H1 (cell line): Measurements from ENCODE around the gene VPS50. TPM values are rescaled to one million over a fixed set of nuclear protein-coding genes. Genes with fewer than 3 reads are reported as not detected.

Experiments used
- CTCF ChIA-PET: fragments of 300-600 bp; sonication (Branson Sonifier 250); formaldehyde crosslinking; loops from one replicate; lab custom pipeline; 2021; ENCODE audit not compliant: partially characterized antibody; lab: Charles Lee
- POLR2A ChIA-PET: fragments of 300-600 bp; sonication (Branson Sonifier 250); formaldehyde crosslinking; loops from one replicate; lab custom pipeline; 2021; ENCODE audit warnings: inconsistent platforms; ENCODE audit not compliant: partially characterized antibody; lab: Charles Lee
- DNase-seq, 2 experiments: peaks; one replicate each; pipeline versions ENCODE4 v3.0.0 to v3.0.0-alpha.2; 2010 to 2022; ENCODE audit warnings: low spot score in 2 of 2, low read depth in 1 of 2, mixed read lengths in 1 of 2
- FAIRE-seq: peaks from 2 replicates; lab custom pipeline; 2011; peaks lifted over from hg19 to GRCh38; lab: Jason Lieb, UNC
- H2AFZ ChIP-seq: 2 replicates; pipeline ENCODE4 v1.8.1; 2012; ENCODE audit warnings: low read length, inconsistent platforms
- H2AK5ac ChIP-seq: 2 replicates; pipeline ENCODE4 v1.6.1; 2013; ENCODE audit warnings: low read depth, low read length
- H2BK120ac ChIP-seq: replicated peaks from 2 replicates; pipeline ENCODE3; 2013; ENCODE audit warnings: low read depth, low read length, inconsistent platforms
- H2BK12ac ChIP-seq: 2 replicates; pipeline ENCODE4 v1.6.1; 2013; ENCODE audit warnings: low read depth, low read length
- H2BK15ac ChIP-seq: 2 replicates; pipeline ENCODE4 v1.6.1; 2013; ENCODE audit warnings: low read length
- H2BK20ac ChIP-seq: 2 replicates; pipeline ENCODE4 v1.6.1; 2013; ENCODE audit warnings: low read length
- H2BK5ac ChIP-seq: 2 replicates; pipeline ENCODE4 v1.6.1; 2013; ENCODE audit warnings: low read depth, low read length
- H3K14ac ChIP-seq: 2 replicates; pipeline ENCODE4 v1.6.1; 2013; ENCODE audit warnings: inconsistent platforms; ENCODE audit not compliant: insufficient read length
- H3K18ac ChIP-seq: 2 replicates; pipeline ENCODE4 v1.6.1; 2013; ENCODE audit warnings: low read length; ENCODE audit errors: extremely low read depth
- H3K23ac ChIP-seq: 2 replicates; pipeline ENCODE4 v1.6.1; 2013; ENCODE audit warnings: inconsistent platforms; ENCODE audit not compliant: insufficient read length
- H3K23me2 ChIP-seq: 2 replicates; pipeline ENCODE4 v1.6.1; 2013; ENCODE audit warnings: low read depth, low read length
- H3K27ac ChIP-seq: 2 replicates; pipeline ENCODE4 v1.6.1; 2011; ENCODE audit warnings: low read depth, low read length, inconsistent platforms
- H3K27me3 ChIP-seq, 4 experiments: replicated peaks in 1 of 4; 1 replicate in 1 of 4; 2 replicates in 3 of 4; pipeline versions ENCODE4 v1.6.1 to v1.8.1; 2011 to 2013; ENCODE audit warnings: low read length in 3 of 4, mild to moderate bottlenecking in 3 of 4, inconsistent platforms in 2 of 4, mixed read lengths in 2 of 4, moderate library complexity in 1 of 4; ENCODE audit not compliant: control insufficient read depth in 3 of 4, insufficient read depth in 3 of 4; ENCODE audit errors: extremely low read depth in 1 of 4
- H3K36me3 ChIP-seq, 4 experiments: 2 replicates each; pipeline versions ENCODE4 v1.6.1 to v1.8.1; 2011 to 2013; ENCODE audit warnings: mild to moderate bottlenecking in 4 of 4, low read length in 3 of 4, moderate library complexity in 2 of 4, control low read depth in 1 of 4, inconsistent platforms in 1 of 4; ENCODE audit not compliant: insufficient read depth in 4 of 4, control insufficient read depth in 2 of 4
- H3K4ac ChIP-seq: replicated peaks from 2 replicates; pipeline ENCODE3; 2013; ENCODE audit warnings: low read length, low read depth, mixed read lengths, inconsistent platforms; ENCODE audit not compliant: insufficient read length
- H3K4me1 ChIP-seq, 4 experiments: replicated peaks in 1 of 4; 1 replicate in 1 of 4; 2 replicates in 3 of 4; pipeline versions ENCODE4 v1.6.1 to v1.8.1; 2011 to 2013; ENCODE audit warnings: low read length in 3 of 4, inconsistent platforms in 2 of 4, mixed read lengths in 1 of 4; ENCODE audit not compliant: insufficient read depth in 4 of 4, control insufficient read depth in 3 of 4
- H3K4me2 ChIP-seq, 2 experiments: 2 replicates each; pipeline versions ENCODE4 v1.6.1 to v1.8.1; 2011 to 2013; ENCODE audit warnings: low read depth in 2 of 2, low read length in 2 of 2, control low read depth in 1 of 2, inconsistent platforms in 1 of 2, mild to moderate bottlenecking in 1 of 2; ENCODE audit not compliant: insufficient read depth in 1 of 2
- H3K4me3 ChIP-seq, 4 experiments: fragments of 200-600, 300-600 bp in 1 of 4; sonication (generic), shearing (Covaris generic), sonication (Bioruptor Twin) in 1 of 4; 2 replicates each; pipeline versions ENCODE4 v1.5.1 to v1.8.1; 2011 to 2016; ENCODE audit warnings: low read length in 4 of 4, low read depth in 3 of 4, control low read depth in 2 of 4, inconsistent platforms in 2 of 4, mild to moderate bottlenecking in 2 of 4, mixed read lengths in 1 of 4, moderate library complexity in 1 of 4; ENCODE audit not compliant: insufficient read depth in 2 of 4; ENCODE audit errors: extremely low read depth in 1 of 4
- H3K56ac ChIP-seq: replicated peaks from 2 replicates; pipeline ENCODE3; 2013; ENCODE audit warnings: low read depth, mild to moderate bottlenecking, mixed read lengths, low read length, inconsistent platforms; ENCODE audit not compliant: insufficient read length
- H3K79me1 ChIP-seq: 2 replicates; pipeline ENCODE4 v1.6.1; 2013; ENCODE audit warnings: low read depth, low read length, control low read depth
- H3K79me2 ChIP-seq, 2 experiments: 2 replicates each; pipeline versions ENCODE4 v1.6.1 to v1.8.1; 2012 to 2013; ENCODE audit warnings: low read length in 2 of 2, mild to moderate bottlenecking in 2 of 2, inconsistent platforms in 1 of 2; ENCODE audit not compliant: insufficient read depth in 2 of 2, control insufficient read depth in 1 of 2
- H3K9ac ChIP-seq, 4 experiments: replicated peaks in 1 of 4; 1 replicate in 1 of 4; 2 replicates in 3 of 4; pipeline versions ENCODE4 v1.6.1 to v1.8.1; 2011 to 2013; ENCODE audit warnings: low read depth in 3 of 4, low read length in 3 of 4, control low read depth in 2 of 4, mild to moderate bottlenecking in 2 of 4, moderate library complexity in 2 of 4, inconsistent platforms in 1 of 4; ENCODE audit errors: extremely low read depth in 1 of 4
- H3K9me3 ChIP-seq, 2 experiments: 2 replicates each; pipeline versions ENCODE4 v1.6.1 to v1.8.1; 2012 to 2013; ENCODE audit warnings: mild to moderate bottlenecking in 2 of 2, moderate library complexity in 2 of 2, control low read depth in 1 of 2, inconsistent platforms in 1 of 2, low read depth in 1 of 2, low read length in 1 of 2, mixed read lengths in 1 of 2; ENCODE audit not compliant: insufficient read depth in 2 of 2
- H4K20me1 ChIP-seq, 2 experiments: replicated peaks in 1 of 2; 2 replicates each; pipeline versions ENCODE3 to v1.8.1; 2011 to 2013; ENCODE audit warnings: inconsistent platforms in 2 of 2, low read length in 2 of 2, mild to moderate bottlenecking in 1 of 2; ENCODE audit not compliant: insufficient read depth in 2 of 2, control insufficient read depth in 1 of 2
- H4K5ac ChIP-seq: 2 replicates; pipeline ENCODE4 v1.6.1; 2013; ENCODE audit warnings: low read length, low read depth, mixed read lengths, inconsistent platforms; ENCODE audit not compliant: insufficient read length
- H4K8ac ChIP-seq: 2 replicates; pipeline ENCODE4 v1.8.0; 2013; ENCODE audit warnings: mild to moderate bottlenecking, moderate library complexity, low read length, inconsistent platforms; ENCODE audit not compliant: insufficient read depth; ENCODE audit errors: extremely low read depth
- H4K91ac ChIP-seq: replicated peaks from 2 replicates; pipeline ENCODE3; 2013; ENCODE audit warnings: low read length, mixed read lengths, inconsistent platforms; ENCODE audit not compliant: insufficient read length
- CBX5 ChIP-seq: fragments of 300-800, 300-1000 bp; sonication (generic); IDR thresholded peaks from 2 replicates; pipeline ENCODE4 v1.7.1; 2016; ENCODE audit warnings: antibody characterized with exemption, low read length, low read depth
- CHD2 ChIP-seq: IDR thresholded peaks from 2 replicates; pipeline ENCODE4 v1.6.1; 2012; ENCODE audit warnings: low read length, improper control_type of control experiment
- FOSL1 ChIP-seq: IDR thresholded peaks from 2 replicates; pipeline ENCODE4 v1.6.1; 2011; ENCODE audit warnings: mild to moderate bottlenecking, low read depth, low read length, moderate library complexity; ENCODE audit not compliant: insufficient read depth
- JUN ChIP-seq: IDR thresholded peaks from 2 replicates; pipeline ENCODE4 v1.6.1; 2011; ENCODE audit warnings: low read depth, mild to moderate bottlenecking, improper control_type of control experiment, low read length
- MAFK ChIP-seq: IDR thresholded peaks from 2 replicates; pipeline ENCODE4 v1.6.1; 2012; ENCODE audit warnings: low read depth, mild to moderate bottlenecking, improper control_type of control experiment, low read length
- POU5F1 ChIP-seq: IDR thresholded peaks from 2 replicates; pipeline ENCODE4 v1.6.1; 2011; ENCODE audit warnings: low read depth, mild to moderate bottlenecking, low read length, moderate library complexity
- WGBS, 2 experiments: shearing (Covaris generic) in 1 of 2; methylation state at CpG; one replicate each; pipeline versions ENCODE4 v1.1.6 to v1.1.7; 2013 to 2015; ENCODE audit warnings: low lambda C conversion rate in 2 of 2, mixed read lengths in 2 of 2, inconsistent platforms in 1 of 2, low coverage in 1 of 2, missing lambda C conversion rate in 1 of 2; ENCODE audit not compliant: insufficient replicate concordance in 2 of 2, insufficient coverage in 1 of 2, insufficient read length in 1 of 2; ENCODE audit errors: extremely low coverage in 1 of 2, missing lambda C conversion rate in 1 of 2; 5-methylcytosine and 5-hydroxymethylcytosine counted together
- polyA plus RNA-seq, 7 experiments: library from polyadenylated mRNA; depleted of rRNA in 3 of 7; stranded (reverse) in 5 of 7; unstranded in 2 of 7; fragments of >200 nt in 5 of 7; fragments of 200-250 nt in 2 of 7; gene quantifications; 1 replicate in 5 of 7; 2 replicates in 1 of 7; 4 replicates in 1 of 7; pipeline versions ENCODE4 v1.2.1 to v1.2.3, GENCODE V29; 2011 to 2013; ENCODE audit warnings: missing spikeins in 2 of 7, mixed read lengths in 2 of 7
- total RNA-seq: library from RNA; stranded (reverse); fragmentation: NEBNext Ultra II Directional; extraction: Animal tissue kit (Norgen Biotek cat#: 25700); gene quantifications from 2 replicates; pipeline ENCODE4 v1.2.1, GENCODE V29; 2021
- TF ChIP-seq, protein P1 (sequence below): IDR thresholded peaks from 2 replicates; pipeline ENCODE4 v1.6.1; 2012; ENCODE audit warnings: inconsistent platforms

VPS50 gene
- total and polyA plus RNA-seq, 2 of the 8 experiments (the other 6 are each of a cell fraction or from before 2014, with no cell fraction given), result 3.7 to 9.3 TPM

DNA sequence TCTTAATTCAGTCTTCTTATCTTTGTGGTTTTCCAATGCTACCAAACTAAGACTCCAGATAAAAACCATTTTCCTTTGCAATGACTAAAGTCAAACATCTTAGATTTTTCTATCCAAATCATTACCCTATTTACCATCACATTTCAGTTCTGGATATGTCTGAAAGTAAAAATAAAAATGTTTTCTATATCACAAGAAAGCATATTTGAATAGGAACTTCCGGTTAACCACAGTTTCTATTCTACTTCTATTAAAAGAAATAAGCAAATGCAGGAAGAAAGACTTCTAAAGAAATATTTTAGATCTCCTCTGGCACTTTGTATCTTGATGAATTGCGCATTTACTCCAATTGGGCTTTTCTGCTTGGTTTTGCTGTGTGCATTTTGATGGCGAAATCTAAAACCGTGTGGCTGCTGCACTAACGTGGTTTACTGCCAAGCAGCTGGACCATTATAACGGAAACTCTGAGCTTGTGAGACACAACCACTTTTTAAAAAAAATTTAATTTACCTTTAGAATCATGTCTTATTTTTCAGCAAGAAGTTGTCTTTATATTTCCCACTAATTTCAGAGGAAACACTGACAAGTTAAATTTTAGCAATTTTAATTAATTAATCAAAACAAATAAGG, 146.1 kb downstream of the VPS50 start:
- H3K56ac ChIP-seq, result no peak overlapping the region
- H4K91ac ChIP-seq, result no peak overlapping the region
- H2BK5ac ChIP-seq, result no peak overlapping the region
- no peak overlapping the region for H3K4me2 ChIP-seq
- no peak overlapping the region for H3K4ac ChIP-seq
- H3K4me1 ChIP-seq, result peaks cover 0 to under 1% (median 0%) of the 10 kb centered on the region in 4 experiments; a peak in 1 of 7 replicates
- no peak for DNase-seq
- no peak overlapping the region for H3K4me3 ChIP-seq
- no peak overlapping the region for H3K18ac ChIP-seq
- no peaks in the 10 kb centered on the region for H3K23me2 ChIP-seq
- H2BK12ac ChIP-seq, result no peak overlapping the region
- H4K20me1 ChIP-seq, result no peaks in the 10 kb centered on the region
- H3K36me3 ChIP-seq, result no peaks in the 10 kb centered on the region
- no peak overlapping the region for H4K8ac ChIP-seq
- ChIA-PET CTCF (interaction anchor here (0.9 to 2.1 kb wide), 3 partner anchors 9 to 173 kb away, joined by 3 to 9 read pairs (median 4); no protein-coding TSS in a partner anchor), POLR2A (no interaction called here)
- no peak overlapping the region for H3K14ac ChIP-seq
- no peaks in the 10 kb centered on the region for H3K79me2 ChIP-seq
- TF ChIP-seq FOSL1 (no peak), POU5F1 (no peak), CBX5 (no peak), MAFK (no peak), CHD2 (no peak), JUN (no peak)
- TF ChIP-seq, protein P1, sequence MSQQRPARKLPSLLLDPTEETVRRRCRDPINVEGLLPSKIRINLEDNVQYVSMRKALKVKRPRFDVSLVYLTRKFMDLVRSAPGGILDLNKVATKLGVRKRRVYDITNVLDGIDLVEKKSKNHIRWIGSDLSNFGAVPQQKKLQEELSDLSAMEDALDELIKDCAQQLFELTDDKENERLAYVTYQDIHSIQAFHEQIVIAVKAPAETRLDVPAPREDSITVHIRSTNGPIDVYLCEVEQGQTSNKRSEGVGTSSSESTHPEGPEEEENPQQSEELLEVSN, result no peak
- no peak overlapping the region for H3K27ac ChIP-seq
- FAIRE-seq, result no peak
- no peak overlapping the region for H4K5ac ChIP-seq
- H3K23ac ChIP-seq, result no peak overlapping the region
- no peak overlapping the region for H3K9ac ChIP-seq
- no peak overlapping the region for H2BK15ac ChIP-seq
- WGBS, 2 experiments, result 93% methylated on average over 6 of the region's 6 CpGs; no CpG with 5 or more reads in 1 of the 2 experiments
- no peaks in the 10 kb centered on the region for H3K27me3 ChIP-seq
- H2AK5ac ChIP-seq, result no peak overlapping the region
- H2BK120ac ChIP-seq, result no peak overlapping the region
- no peak overlapping the region for H2AFZ ChIP-seq
- H3K9me3 ChIP-seq, result no peaks in the 10 kb centered on the region
- no peak overlapping the region for H2BK20ac ChIP-seq
- H3K79me1 ChIP-seq, result no peaks in the 10 kb centered on the region
